ENCODE measurements around the gene MYH14.
"Not testable (repeated sequence)": the region's sequence is repeated elsewhere in the genome, so short reads cannot be mapped to it uniquely, and the experiment has no call there.

MYH14 gene

GRCh38 chr19:50324331-50324730 lies 120.9 kb downstream of the MYH14 start:
- TF ChIP-seq POLR2A (IDR thresholded peaks at IDR 0.05; ENCODE audit: low read depth, low read length) = no peak
- DNase-seq (ENCODE audit: insufficient read length, low spot score) (no peak), FAIRE-seq (no peak)

GRCh38 chr19:50325310-50326100 lies 122.1 kb downstream of the MYH14 start:
- DNase-seq (ENCODE audit: insufficient read length, low spot score) = peak; percentile 99
- no peak for TF ChIP-seq POLR2A (IDR thresholded peaks at IDR 0.05; ENCODE audit: low read depth, low read length)
- no peak for FAIRE-seq

- DNase-seq (ENCODE audit: insufficient read length, low spot score) = no peak
- TF ChIP-seq POLR2A (IDR thresholded peaks at IDR 0.05; ENCODE audit: low read depth, low read length) = no peak
- no peak for FAIRE-seq
Observed at GRCh38 chr19:50326101-50326664, 122.8 kb downstream of the MYH14 start.

- DNase-seq (ENCODE audit: insufficient read length, low spot score) (no peak), FAIRE-seq (no peak)
- no peak for TF ChIP-seq POLR2A (IDR thresholded peaks at IDR 0.05; ENCODE audit: low read depth, low read length)
Observed at GRCh38 chr19:50327013-50327412, 123.6 kb downstream of the MYH14 start.

- TF ChIP-seq POLR2A (IDR thresholded peaks at IDR 0.05; ENCODE audit: low read depth, low read length) = no peak
- DNase-seq (ENCODE audit: insufficient read length, low spot score) = no peak
- no peak for FAIRE-seq
Observed at GRCh38 chr19:50327461-50328223, 124.2 kb downstream of the MYH14 start.

GRCh38 chr19:50328224-50328872 lies 124.9 kb downstream of the MYH14 start:
- DNase-seq (ENCODE audit: insufficient read length, low spot score) = no peak
- FAIRE-seq = no peak
- TF ChIP-seq POLR2A (IDR thresholded peaks at IDR 0.05; ENCODE audit: low read depth, low read length) = no peak

GRCh38 chr19:50328873-50329145 lies 125.4 kb downstream of the MYH14 start:
- no peak for DNase-seq (ENCODE audit: insufficient read length, low spot score)
- peak; percentile 52 for TF ChIP-seq POLR2A (IDR thresholded peaks at IDR 0.05; ENCODE audit: low read depth, low read length)
- FAIRE-seq = no peak

- DNase-seq (ENCODE audit: insufficient read length, low spot score) (peak; percentile 78), FAIRE-seq (no peak)
- no peak for TF ChIP-seq POLR2A (IDR thresholded peaks at IDR 0.05; ENCODE audit: low read depth, low read length)
Observed at GRCh38 chr19:50329146-50329925, 125.9 kb downstream of the MYH14 start, which contains the start of gene KCNC3. Gene KCNC3 (minus strand): TSS chr19:50329377. CDS start chr19:50329082, 295 bp downstream.

- DNase-seq (ENCODE audit: insufficient read length, low spot score); FAIRE-seq: not testable (repeated sequence)
Observed at GRCh38 chr19:50329926-50330294, 126.5 kb downstream of the MYH14 start.

GRCh38 chr19:50330365-50331078 lies 127.1 kb downstream of the MYH14 start:
- peak; percentile 92 for DNase-seq (ENCODE audit: insufficient read length, low spot score)
- no peak for TF ChIP-seq POLR2A (IDR thresholded peaks at IDR 0.05; ENCODE audit: low read depth, low read length)
- FAIRE-seq = no peak

GRCh38 chr19:50331221-50331993 lies 128.0 kb downstream of the MYH14 start:
- no peak for TF ChIP-seq POLR2A (IDR thresholded peaks at IDR 0.05; ENCODE audit: low read depth, low read length)
- FAIRE-seq = no peak
- no peak for DNase-seq (ENCODE audit: insufficient read length, low spot score)

GRCh38 chr19:50331994-50332243 lies 128.5 kb downstream of the MYH14 start:
- TF ChIP-seq POLR2A (IDR thresholded peaks at IDR 0.05; ENCODE audit: low read depth, low read length) = no peak
- FAIRE-seq (no peak), DNase-seq (ENCODE audit: insufficient read length, low spot score) (no peak)
